Measurements from ENCODE around the gene ZNF169. TPM values are rescaled to one million over a fixed set of nuclear protein-coding genes. Genes with fewer than 3 reads are reported as not detected.

Gene ZNF169
- total RNA-seq, 1 donor from 2014 or later = 4.1 TPM

Other genes starting within 250 kb of the ZNF169 start
- gene PTPDC1, start 174.8 kb upstream of the ZNF169 start, total RNA-seq = 5.1 and 5.4 TPM in 2 replicates
- not detected in 2 replicates for gene NUTM2F, start 69.3 kb downstream of the ZNF169 start, total RNA-seq

Measured in astrocyte (in vitro differentiated cells and primary cell).